Panc1 (cell line): ENCODE measurements around the gene EMD. TPM values are rescaled to one million over a fixed set of nuclear protein-coding genes. Genes with fewer than 3 reads are reported as not detected.

Source experiments
- ATAC-seq: fragments of 200-7000 bp; cut with Tn5 transposase; 2 replicates; pipeline ENCODE4 v1.9.1; 2020; ENCODE audit warnings: mild to moderate bottlenecking, moderate library complexity
- BruUV-seq: library from RNA; stranded (reverse); fragments of 400-500 nt; replicated peaks from 2 replicates; lab custom pipeline; 2021; lab: Mats Ljungman, UMichigan
- CTCF ChIA-PET: fragments of 300-600 bp; sonication (Branson Sonifier 250); formaldehyde crosslinking; loops from one replicate; lab custom pipeline; 2022; ENCODE audit warnings: antibody characterized with exemption; lab: Charles Lee
- POLR2A ChIA-PET: fragments of 300-600 bp; sonication (Branson Sonifier 250); formaldehyde crosslinking; loops from one replicate; lab custom pipeline; 2022; ENCODE audit warnings: antibody characterized with exemption; lab: Charles Lee
- DNase-seq: peaks from one replicate; pipeline ENCODE4 v3.0.0-alpha.2; 2010; ENCODE audit warnings: low read depth, low spot score
- H3K27ac ChIP-seq: 2 replicates; pipeline ENCODE4 v1.5.1; 2011; ENCODE audit warnings: mild to moderate bottlenecking, low read length, inconsistent platforms
- H3K27me3 ChIP-seq: fragments of 200-500 bp; sonication (Bioruptor generic); 2 replicates; pipeline ENCODE4 v1.6.0; 2014; ENCODE audit warnings: low read length, inconsistent platforms; ENCODE audit not compliant: control insufficient read depth, insufficient read depth
- H3K36me3 ChIP-seq: fragments of 200-500 bp; sonication (Bioruptor generic); 2 replicates; pipeline ENCODE4 v1.5.1; 2014; ENCODE audit warnings: inconsistent platforms, mild to moderate bottlenecking, low read length, moderate library complexity; ENCODE audit not compliant: control insufficient read depth, insufficient read depth
- H3K4me1 ChIP-seq: 2 replicates; pipeline ENCODE4 v1.5.1; 2011; ENCODE audit warnings: inconsistent platforms, mild to moderate bottlenecking, low read length, moderate library complexity; ENCODE audit not compliant: control insufficient read depth, insufficient read depth
- H3K4me3 ChIP-seq, 2 experiments: 2 replicates each; pipeline ENCODE4 v1.5.1; 2011 to 2012; ENCODE audit warnings: low read depth in 2 of 2, low read length in 2 of 2, mild to moderate bottlenecking in 2 of 2, inconsistent platforms in 1 of 2, moderate library complexity in 1 of 2
- H3K9me3 ChIP-seq: fragments of 200-500 bp; sonication (Bioruptor generic); 2 replicates; pipeline ENCODE4 v1.5.1; 2014; ENCODE audit warnings: low read depth, mild to moderate bottlenecking, inconsistent platforms, low read length, moderate library complexity; ENCODE audit not compliant: control insufficient read depth, insufficient read depth
- POLR2AphosphoS5 ChIP-seq: IDR thresholded peaks from 2 replicates; pipeline ENCODE4 v1.6.1; 2012; ENCODE audit warnings: mild to moderate bottlenecking, low read depth, low read length, moderate library complexity
- SIN3A ChIP-seq: IDR thresholded peaks from 2 replicates; pipeline ENCODE4 v1.6.1; 2012; ENCODE audit warnings: low read depth, mild to moderate bottlenecking, low read length, moderate library complexity, borderline replicate concordance; ENCODE audit not compliant: insufficient read depth
- TCF7L2 ChIP-seq: IDR thresholded peaks from 2 replicates; pipeline ENCODE4 v1.6.1; 2011; ENCODE audit warnings: mild to moderate bottlenecking, low read depth, low read length, inconsistent platforms
- in situ Hi-C: cut with HindIII; loops from 2 replicates; pipeline ENCODE4 v1.10.0; 2016; ENCODE audit warnings: low sequenced_read_pairs, low pct_unique_long_range_greater_than_20kb
- intact Hi-C: fragments of 100-400 bp; cut with micrococcal nuclease; formaldehyde crosslinking; loops from one replicate; pipeline ENCODE4 v1.10.0; 2022; ENCODE audit not compliant: unreplicated experiment
- total RNA-seq: library from RNA; stranded (reverse); gene quantifications from one replicate; pipeline ENCODE4 v1.2.1, GENCODE V29; 2021; ENCODE audit not compliant: unreplicated experiment
- TF ChIP-seq, protein P1 (sequence below): fragments of 450-650 bp; IDR thresholded peaks from 2 replicates; pipeline ENCODE4 v1.5.1; 2017; ENCODE audit warnings: mild to moderate bottlenecking
- TF ChIP-seq, protein P2 (sequence below), 2 experiments: IDR thresholded peaks; 2 replicates each; pipeline ENCODE4 v1.6.1; 2011 to 2012; ENCODE audit warnings: low read depth in 2 of 2, control low read depth in 1 of 2, low read length in 1 of 2, mild to moderate bottlenecking in 1 of 2, moderate library complexity in 1 of 2; ENCODE audit not compliant: insufficient read depth in 1 of 2

The EMD gene
- total RNA-seq, 1 experiment from 2014 or later = 178 TPM

DNA sequence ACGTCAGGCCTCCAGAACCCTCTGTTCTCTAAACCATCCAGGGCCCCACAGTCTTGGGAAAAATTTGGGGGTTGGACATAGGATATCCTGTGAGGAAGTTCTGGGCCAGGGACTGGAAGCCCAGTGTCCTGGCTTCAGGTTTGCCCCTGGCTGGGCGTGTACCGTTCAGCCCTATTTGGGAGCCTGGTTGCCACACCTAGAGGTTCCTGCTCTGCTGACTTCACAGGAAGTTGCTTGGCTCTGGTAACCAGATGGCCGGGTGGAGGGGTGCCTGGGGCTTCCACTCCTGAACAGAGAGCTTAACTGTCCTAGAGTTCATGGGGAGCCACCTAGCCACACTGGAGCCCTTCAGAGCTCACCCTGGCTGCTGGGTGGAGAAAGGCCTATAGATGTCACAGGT is 33.4 kb downstream of the EMD start:
- in situ Hi-C loops = no loop called here
- H3K4me3 ChIP-seq = peak overlapping the region; percentile 79 to 80
- CTCF ChIA-PET = interaction anchor here (1.0 kb wide), 1 partner anchor 48 kb away, joined by 4 read pairs; no protein-coding TSS in a partner anchor
- no TSS peak for BruUV-seq
- intact Hi-C loops = no loop called here
- no peak for ATAC-seq
- peak overlapping the region; percentile 95 for H3K27ac ChIP-seq
- TF ChIP-seq, protein P1, sequence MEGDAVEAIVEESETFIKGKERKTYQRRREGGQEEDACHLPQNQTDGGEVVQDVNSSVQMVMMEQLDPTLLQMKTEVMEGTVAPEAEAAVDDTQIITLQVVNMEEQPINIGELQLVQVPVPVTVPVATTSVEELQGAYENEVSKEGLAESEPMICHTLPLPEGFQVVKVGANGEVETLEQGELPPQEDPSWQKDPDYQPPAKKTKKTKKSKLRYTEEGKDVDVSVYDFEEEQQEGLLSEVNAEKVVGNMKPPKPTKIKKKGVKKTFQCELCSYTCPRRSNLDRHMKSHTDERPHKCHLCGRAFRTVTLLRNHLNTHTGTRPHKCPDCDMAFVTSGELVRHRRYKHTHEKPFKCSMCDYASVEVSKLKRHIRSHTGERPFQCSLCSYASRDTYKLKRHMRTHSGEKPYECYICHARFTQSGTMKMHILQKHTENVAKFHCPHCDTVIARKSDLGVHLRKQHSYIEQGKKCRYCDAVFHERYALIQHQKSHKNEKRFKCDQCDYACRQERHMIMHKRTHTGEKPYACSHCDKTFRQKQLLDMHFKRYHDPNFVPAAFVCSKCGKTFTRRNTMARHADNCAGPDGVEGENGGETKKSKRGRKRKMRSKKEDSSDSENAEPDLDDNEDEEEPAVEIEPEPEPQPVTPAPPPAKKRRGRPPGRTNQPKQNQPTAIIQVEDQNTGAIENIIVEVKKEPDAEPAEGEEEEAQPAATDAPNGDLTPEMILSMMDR = no peak
- TF ChIP-seq POLR2AphosphoS5 (no peak), TCF7L2 (no peak), SIN3A (no peak)
- TF ChIP-seq, protein P2, sequence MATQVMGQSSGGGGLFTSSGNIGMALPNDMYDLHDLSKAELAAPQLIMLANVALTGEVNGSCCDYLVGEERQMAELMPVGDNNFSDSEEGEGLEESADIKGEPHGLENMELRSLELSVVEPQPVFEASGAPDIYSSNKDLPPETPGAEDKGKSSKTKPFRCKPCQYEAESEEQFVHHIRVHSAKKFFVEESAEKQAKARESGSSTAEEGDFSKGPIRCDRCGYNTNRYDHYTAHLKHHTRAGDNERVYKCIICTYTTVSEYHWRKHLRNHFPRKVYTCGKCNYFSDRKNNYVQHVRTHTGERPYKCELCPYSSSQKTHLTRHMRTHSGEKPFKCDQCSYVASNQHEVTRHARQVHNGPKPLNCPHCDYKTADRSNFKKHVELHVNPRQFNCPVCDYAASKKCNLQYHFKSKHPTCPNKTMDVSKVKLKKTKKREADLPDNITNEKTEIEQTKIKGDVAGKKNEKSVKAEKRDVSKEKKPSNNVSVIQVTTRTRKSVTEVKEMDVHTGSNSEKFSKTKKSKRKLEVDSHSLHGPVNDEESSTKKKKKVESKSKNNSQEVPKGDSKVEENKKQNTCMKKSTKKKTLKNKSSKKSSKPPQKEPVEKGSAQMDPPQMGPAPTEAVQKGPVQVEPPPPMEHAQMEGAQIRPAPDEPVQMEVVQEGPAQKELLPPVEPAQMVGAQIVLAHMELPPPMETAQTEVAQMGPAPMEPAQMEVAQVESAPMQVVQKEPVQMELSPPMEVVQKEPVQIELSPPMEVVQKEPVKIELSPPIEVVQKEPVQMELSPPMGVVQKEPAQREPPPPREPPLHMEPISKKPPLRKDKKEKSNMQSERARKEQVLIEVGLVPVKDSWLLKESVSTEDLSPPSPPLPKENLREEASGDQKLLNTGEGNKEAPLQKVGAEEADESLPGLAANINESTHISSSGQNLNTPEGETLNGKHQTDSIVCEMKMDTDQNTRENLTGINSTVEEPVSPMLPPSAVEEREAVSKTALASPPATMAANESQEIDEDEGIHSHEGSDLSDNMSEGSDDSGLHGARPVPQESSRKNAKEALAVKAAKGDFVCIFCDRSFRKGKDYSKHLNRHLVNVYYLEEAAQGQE (IDR thresholded peaks at IDR 0.05; ENCODE audit: insufficient read depth in 1 of 2, low read depth in 2 of 2, low read length in 1 of 2) = no peak
- no peaks in the 10 kb centered on the region for H3K27me3 ChIP-seq
- H3K4me1 ChIP-seq = peaks cover 27% of the 10 kb centered on the region
- no peak for DNase-seq
- H3K9me3 ChIP-seq = no peaks in the 10 kb centered on the region
- no peaks in the 10 kb centered on the region for H3K36me3 ChIP-seq
- POLR2A ChIA-PET = no interaction called here

DNA sequence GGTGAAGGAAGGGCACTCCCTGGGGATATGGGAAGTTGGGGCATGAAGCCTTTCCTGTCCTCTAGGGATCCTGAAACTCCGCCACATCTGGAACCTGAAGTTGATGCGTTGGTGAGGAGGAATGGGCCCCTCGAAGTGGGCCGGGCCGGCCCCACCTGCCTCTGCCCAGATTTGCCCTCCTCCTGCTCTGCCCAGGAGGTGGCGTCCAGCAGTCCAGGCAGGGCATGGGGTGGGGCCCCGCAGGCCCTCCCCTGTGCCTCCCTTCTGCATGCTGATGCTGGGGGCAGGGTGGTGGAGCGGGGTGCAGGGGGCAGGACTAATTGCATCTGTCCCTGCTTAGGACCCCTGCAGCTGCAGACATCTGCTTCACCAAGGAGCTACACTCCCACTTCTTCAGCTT is 34.0 kb downstream of the EMD start:
- Histone ChIP-seq H3K36me3 (no peaks in the 10 kb centered on the region), H3K9me3 (no peaks in the 10 kb centered on the region), H3K4me3 (no peak overlapping the region), H3K4me1 (peaks cover 26% of the 10 kb centered on the region), H3K27ac (no peak overlapping the region), H3K27me3 (no peaks in the 10 kb centered on the region)
- intact Hi-C loops = no loop called here
- in situ Hi-C loops = no loop called here
- no TSS peak for BruUV-seq
- no peak for ATAC-seq
- TF ChIP-seq SIN3A = no peak
- no peak for TF ChIP-seq POLR2AphosphoS5
- no peak for TF ChIP-seq TCF7L2
- TF ChIP-seq, protein P1 = no peak
- TF ChIP-seq, protein P2 (IDR thresholded peaks at IDR 0.05; ENCODE audit: insufficient read depth in 1 of 2, low read depth in 2 of 2, low read length in 1 of 2) = no peak
- ChIA-PET CTCF (no interaction called here), POLR2A (no interaction called here)
- DNase-seq = no peak
